IMR-90 (cell line): ENCODE data around the gene CDR2. TPM values are rescaled to one million over a fixed set of nuclear protein-coding genes. Genes with fewer than 3 reads are reported as not detected.

Experiments used
- ATAC-seq: fragments of 200-7000 bp; cut with Tn5 transposase; 2 replicates; pipeline ENCODE4 v1.9.1; 2020; ENCODE audit warnings: low read depth, mild to moderate bottlenecking, moderate library complexity
- BruUV-seq: library from RNA; stranded (reverse); fragments of 400-500 nt; replicated peaks from 2 replicates; lab custom pipeline; 2021; lab: Mats Ljungman, UMichigan
- CTCF ChIA-PET: fragments of 300-600 bp; formaldehyde crosslinking; extraction: SDS; loops from one replicate; lab custom pipeline; 2021; ENCODE audit warnings: antibody characterized with exemption; lab: Yijun Ruan, JAX
- POLR2A ChIA-PET: fragments of 300-600 bp; sonication (Branson Sonifier 250); formaldehyde crosslinking; loops from one replicate; lab custom pipeline; 2022; ENCODE audit warnings: antibody characterized with exemption; ENCODE audit not compliant: unreplicated experiment; lab: Charles Lee
- DNase-seq: peaks from one replicate; pipeline ENCODE4 v3.0.0; 2013
- H2AFZ ChIP-seq: replicated peaks from 2 replicates; pipeline ENCODE3; 2013; ENCODE audit warnings: low read length, mild to moderate bottlenecking; ENCODE audit not compliant: poor library complexity
- H2AK5ac ChIP-seq: 2 replicates; pipeline ENCODE4 v1.6.1; 2013; ENCODE audit warnings: low read depth, low read length, inconsistent platforms
- H2AK9ac ChIP-seq: replicated peaks from 2 replicates; pipeline ENCODE3; 2013; ENCODE audit warnings: mild to moderate bottlenecking, low read depth, low read length, moderate library complexity; ENCODE audit not compliant: poor library complexity
- H2BK120ac ChIP-seq: 2 replicates; pipeline ENCODE4 v1.6.1; 2013; ENCODE audit warnings: low read depth, low read length, inconsistent platforms
- H2BK15ac ChIP-seq: 3 replicates; pipeline ENCODE4 v1.6.1; 2013; ENCODE audit warnings: low read depth, low read length, inconsistent platforms
- H2BK20ac ChIP-seq: 2 replicates; pipeline ENCODE4 v1.6.1; 2013; ENCODE audit warnings: low read depth, mild to moderate bottlenecking, inconsistent platforms, low read length, moderate library complexity
- H2BK5ac ChIP-seq: 2 replicates; pipeline ENCODE4 v1.6.1; 2013; ENCODE audit warnings: mild to moderate bottlenecking, low read depth, low read length, inconsistent platforms; ENCODE audit not compliant: poor library complexity, severe bottlenecking
- H3K14ac ChIP-seq: replicated peaks from 2 replicates; pipeline ENCODE4 v1.6.1; 2013; ENCODE audit warnings: low read depth, low read length, inconsistent platforms
- H3K18ac ChIP-seq: 2 replicates; pipeline ENCODE4 v1.6.1; 2013; ENCODE audit warnings: low read depth, low read length, control low read depth
- H3K23ac ChIP-seq: 2 replicates; pipeline ENCODE4 v1.6.1; 2013; ENCODE audit warnings: low read depth, low read length, inconsistent platforms
- H3K27ac ChIP-seq: 2 replicates; pipeline ENCODE4 v1.5.1; 2013; ENCODE audit warnings: mild to moderate bottlenecking, control low read depth, low read length; ENCODE audit not compliant: insufficient read depth
- H3K27me3 ChIP-seq: 2 replicates; pipeline ENCODE4 v1.6.1; 2013; ENCODE audit warnings: low read length; ENCODE audit not compliant: control insufficient read depth, insufficient read depth
- H3K36me3 ChIP-seq: 2 replicates; pipeline ENCODE4 v1.6.1; 2013; ENCODE audit warnings: low read length, mixed read lengths; ENCODE audit not compliant: control insufficient read depth, insufficient read depth
- H3K4ac ChIP-seq: 2 replicates; pipeline ENCODE4 v1.6.1; 2013; ENCODE audit warnings: low read depth, low read length, inconsistent platforms
- H3K4me1 ChIP-seq: 2 replicates; pipeline ENCODE4 v1.6.1; 2013; ENCODE audit warnings: low read length, mixed read lengths; ENCODE audit not compliant: control insufficient read depth, insufficient read depth
- H3K4me2 ChIP-seq: 2 replicates; pipeline ENCODE4 v1.6.1; 2013; ENCODE audit warnings: low read depth, mild to moderate bottlenecking, control low read depth, low read length, moderate library complexity
- H3K4me3 ChIP-seq: 2 replicates; pipeline ENCODE4 v1.5.1; 2013; ENCODE audit warnings: low read depth, mild to moderate bottlenecking, control low read depth, low read length, moderate library complexity; ENCODE audit not compliant: insufficient read depth
- H3K56ac ChIP-seq: 2 replicates; pipeline ENCODE4 v1.6.1; 2013; ENCODE audit warnings: low read length, inconsistent platforms; ENCODE audit not compliant: insufficient read depth; ENCODE audit errors: extremely low read depth
- H3K79me1 ChIP-seq, 2 experiments: 2 replicates each; pipeline ENCODE4 v1.6.1; 2013; ENCODE audit warnings: low read length in 2 of 2, inconsistent platforms in 1 of 2, low read depth in 1 of 2
- H3K9ac ChIP-seq: 2 replicates; pipeline ENCODE4 v1.6.1; 2013; ENCODE audit warnings: low read depth, low read length, control low read depth
- H3K9me1 ChIP-seq: 2 replicates; pipeline ENCODE4 v1.6.1; 2013; ENCODE audit warnings: low read length, inconsistent platforms; ENCODE audit not compliant: insufficient read depth
- H3K9me3 ChIP-seq: 2 replicates; pipeline ENCODE4 v1.6.1; 2013; ENCODE audit warnings: low read length; ENCODE audit not compliant: control insufficient read depth, insufficient read depth
- H4K20me1 ChIP-seq: 2 replicates; pipeline ENCODE4 v1.6.1; 2013; ENCODE audit warnings: low read length, inconsistent platforms; ENCODE audit not compliant: insufficient read depth
- H4K5ac ChIP-seq: 2 replicates; pipeline ENCODE4 v1.6.1; 2013; ENCODE audit warnings: mild to moderate bottlenecking, low read depth, low read length, control low read depth
- H4K8ac ChIP-seq, 2 experiments: 2 replicates each; pipeline ENCODE4 v1.6.1; 2013; ENCODE audit warnings: low read depth in 2 of 2, low read length in 2 of 2, control low read depth in 1 of 2, inconsistent platforms in 1 of 2
- H4K91ac ChIP-seq: 2 replicates; pipeline ENCODE4 v1.6.1; 2013; ENCODE audit warnings: low read depth, low read length, inconsistent platforms; ENCODE audit not compliant: insufficient read depth
- BHLHE40 ChIP-seq: fragments of 150-350 bp; IDR thresholded peaks from 2 replicates; pipeline ENCODE4 v1.6.1; 2016; ENCODE audit warnings: mild to moderate bottlenecking, low read depth, low read length
- CHD1 ChIP-seq: IDR thresholded peaks from 2 replicates; pipeline ENCODE4 v1.6.1; 2012; ENCODE audit warnings: low read depth, low read length, improper control_type of control experiment
- CTCF ChIP-seq: conservative IDR thresholded peaks from 2 replicates; pipeline ENCODE4 v1.5.1; 2012; ENCODE audit warnings: mild to moderate bottlenecking, low read depth, low read length, improper control_type of control experiment
- MAZ ChIP-seq: IDR thresholded peaks from 2 replicates; pipeline ENCODE4 v1.6.1; 2012; ENCODE audit warnings: low read depth, mild to moderate bottlenecking, low read length, improper control_type of control experiment, moderate library complexity, borderline replicate concordance
- MXI1 ChIP-seq: IDR thresholded peaks from 2 replicates; pipeline ENCODE4 v1.6.1; 2012; ENCODE audit warnings: low read depth, mild to moderate bottlenecking, low read length, moderate library complexity, borderline replicate concordance
- NFE2L2 ChIP-seq: fragments of 150-350 bp; IDR thresholded peaks from 2 replicates; pipeline ENCODE4 v1.6.1; 2016; ENCODE audit warnings: low read depth, mild to moderate bottlenecking, low read length
- POLR2A ChIP-seq: IDR thresholded peaks from 2 replicates; pipeline ENCODE4 v1.6.1; 2012; ENCODE audit warnings: mild to moderate bottlenecking, low read depth, low read length
- RAD21 ChIP-seq: IDR thresholded peaks from 2 replicates; pipeline ENCODE4 v1.6.1; 2012; ENCODE audit warnings: low read length, improper control_type of control experiment
- RFX5 ChIP-seq: IDR thresholded peaks from 2 replicates; pipeline ENCODE4 v1.8.0; 2012; ENCODE audit warnings: low read depth, mild to moderate bottlenecking, low read length, moderate library complexity
- WGBS, 2 experiments: methylation state at CpG; one replicate each; pipeline versions ENCODE4 v1.1.5 to v1.1.7; 2013; ENCODE audit warnings: missing lambda C conversion rate in 2 of 2; ENCODE audit not compliant: insufficient read length in 1 of 2; ENCODE audit errors: extremely low coverage in 2 of 2; 5-methylcytosine and 5-hydroxymethylcytosine counted together
- dilution Hi-C: fragments of 300-500 bp; cut with HindIII; formaldehyde crosslinking; loops from one replicate; pipeline ENCODE4 v1.14.3; 2018; ENCODE audit warnings: low sequenced_read_pairs; ENCODE audit not compliant: unreplicated experiment
- in situ Hi-C: fragments of 300-500 bp; cut with MboI; formaldehyde crosslinking; loops from 3 replicates; pipeline ENCODE4 v1.14.3; 2019; ENCODE audit warnings: low sequenced_read_pairs, inconsistent platforms, mixed read lengths
- intact Hi-C: fragments of 100-400 bp; cut with micrococcal nuclease; formaldehyde crosslinking; loops from 2 replicates; pipeline ENCODE4 v1.10.0; 2022
- polyA plus RNA-seq, 3 experiments: library from polyadenylated mRNA; depleted of rRNA; stranded (reverse); fragments of >200 nt; gene quantifications; 2 replicates each; pipeline ENCODE4 v1.2.3, GENCODE V29; 2012; ENCODE audit warnings: low replicate concordance in 1 of 3
- total RNA-seq: library from RNA; depleted of rRNA; stranded (reverse); fragments of >200 nt; gene quantifications from 2 replicates; pipeline ENCODE4 v1.2.3, GENCODE V29; 2012

Gene CDR2
- total and polyA plus RNA-seq, 2 of the 4 experiments (the other 2 are of a cell fraction): 37.7 to 48.4 TPM

GRCh38 chr16:22325598-22326368 is 48.6 kb downstream of the CDR2 start:
- Histone ChIP-seq H3K27ac (no peak overlapping the region), H2AK5ac (no peak overlapping the region), H3K9me1 (peaks cover 3% of the 10 kb centered on the region; the same call in 1 of the 2 replicates), H2BK5ac (no peak overlapping the region), H3K79me1 (peaks cover 6 to 41% of the 10 kb centered on the region in 2 experiments; a peak in 3 of 4 replicates), H3K56ac (no peak overlapping the region), H4K91ac (no peak overlapping the region), H3K14ac (no peak overlapping the region), H2BK20ac (no peak overlapping the region), H3K9ac (no peak overlapping the region), H3K4me2 (no peak overlapping the region), H2BK15ac (no peak overlapping the region), H3K18ac (no peak overlapping the region), H3K4me3 (no peak overlapping the region), H2AK9ac (no peak overlapping the region), H3K9me3 (no peaks in the 10 kb centered on the region), H3K23ac (no peak overlapping the region), H2AFZ (no peak overlapping the region), H4K8ac (no peak overlapping the region), H3K4me1 (no peaks in the 10 kb centered on the region), H4K5ac (no peak overlapping the region), H3K36me3 (peaks cover 58% of the 10 kb centered on the region), H3K27me3 (no peaks in the 10 kb centered on the region), H3K4ac (no peak overlapping the region), H4K20me1 (peaks cover 22% of the 10 kb centered on the region), H2BK120ac (no peak overlapping the region)
- BruUV-seq: no TSS peak
- DNase-seq (no peak), ATAC-seq (no peak)
- dilution Hi-C loops (no loop called here), intact Hi-C loops (no loop called here), in situ Hi-C loops (loop anchor here (25.0 kb wide), 1 partner anchor 1163 kb away; the partner anchor contains the start of genes DNAH3 and LDAF1)
- TF ChIP-seq NFE2L2 (no peak), RAD21 (no peak), MXI1 (no peak), BHLHE40 (no peak), RFX5 (no peak), CTCF (no peak), MAZ (no peak), POLR2A (no peak), CHD1 (no peak)
- POLR2A ChIA-PET: interaction anchor here (0.5 kb wide), 1 partner anchor 50 kb away, joined by 3 read pairs; no protein-coding TSS in a partner anchor
- WGBS, 2 experiments: 96% methylated on average over 20 of the region's 46 CpGs; no CpG with 5 or more reads in 1 of the 2 experiments
- CTCF ChIA-PET: no interaction called here
